Measurements from ENCODE around the gene SEC14L3.

DNA sequence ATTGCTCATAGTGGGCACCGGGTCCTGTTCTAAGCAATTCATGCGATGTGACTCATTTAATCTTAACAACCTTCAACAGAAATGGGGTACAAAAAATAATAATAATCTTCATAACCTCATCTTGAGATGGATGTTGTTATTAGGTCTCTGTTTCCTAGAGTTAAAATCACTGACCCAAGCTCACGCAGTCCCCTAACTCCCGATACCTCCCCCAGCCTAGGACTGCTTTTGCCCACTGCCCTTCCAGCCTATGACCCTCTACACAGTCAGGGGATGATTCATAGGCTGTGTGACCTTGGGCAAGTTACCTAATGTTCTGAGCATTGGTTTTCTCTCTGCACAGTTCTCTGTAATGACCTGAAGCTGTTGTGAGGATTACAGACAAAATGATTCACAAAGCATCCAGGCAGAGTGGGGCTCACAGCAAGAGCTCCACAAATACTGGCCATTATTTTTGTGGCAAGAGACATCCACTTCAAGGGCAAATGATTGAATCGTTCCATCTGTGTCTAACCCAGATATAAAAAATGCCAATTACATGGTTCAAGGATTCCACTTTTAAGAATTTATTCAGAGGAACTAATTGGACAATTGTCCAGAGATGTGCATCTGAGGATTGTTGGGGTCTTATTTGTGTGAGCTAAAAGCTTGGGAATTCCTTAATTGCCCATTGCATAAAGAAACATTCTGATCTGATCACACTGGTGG is 26.2 kb downstream of the SEC14L3 start:
- TF ChIP-seq EP300 (IDR thresholded peaks at IDR 0.05), result no peak
- TF ChIP-seq, protein P1, sequence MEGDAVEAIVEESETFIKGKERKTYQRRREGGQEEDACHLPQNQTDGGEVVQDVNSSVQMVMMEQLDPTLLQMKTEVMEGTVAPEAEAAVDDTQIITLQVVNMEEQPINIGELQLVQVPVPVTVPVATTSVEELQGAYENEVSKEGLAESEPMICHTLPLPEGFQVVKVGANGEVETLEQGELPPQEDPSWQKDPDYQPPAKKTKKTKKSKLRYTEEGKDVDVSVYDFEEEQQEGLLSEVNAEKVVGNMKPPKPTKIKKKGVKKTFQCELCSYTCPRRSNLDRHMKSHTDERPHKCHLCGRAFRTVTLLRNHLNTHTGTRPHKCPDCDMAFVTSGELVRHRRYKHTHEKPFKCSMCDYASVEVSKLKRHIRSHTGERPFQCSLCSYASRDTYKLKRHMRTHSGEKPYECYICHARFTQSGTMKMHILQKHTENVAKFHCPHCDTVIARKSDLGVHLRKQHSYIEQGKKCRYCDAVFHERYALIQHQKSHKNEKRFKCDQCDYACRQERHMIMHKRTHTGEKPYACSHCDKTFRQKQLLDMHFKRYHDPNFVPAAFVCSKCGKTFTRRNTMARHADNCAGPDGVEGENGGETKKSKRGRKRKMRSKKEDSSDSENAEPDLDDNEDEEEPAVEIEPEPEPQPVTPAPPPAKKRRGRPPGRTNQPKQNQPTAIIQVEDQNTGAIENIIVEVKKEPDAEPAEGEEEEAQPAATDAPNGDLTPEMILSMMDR (IDR thresholded peaks at IDR 0.05), result peak in 1 of 3 donors; percentile 24
- TF ChIP-seq POLR2A (IDR thresholded peaks at IDR 0.05), result no peak

Measured in ovary (tissue), 3 donors.